A549 (cell line): Measurements from ENCODE around the gene GALR3. TPM values are rescaled to one million over a fixed set of nuclear protein-coding genes. Genes with fewer than 3 reads are reported as not detected.

Experiments used
- ATAC-seq, 2 experiments: fragments of 200-7000 bp in 1 of 2; fragments of >200 bp in 1 of 2; cut with Nextera tagmentation in 1 of 2; cut with Tn5 transposase in 1 of 2; 3 replicates each; pipeline versions ENCODE4 v1.8.0 to v1.9.1; 2018 to 2020; ENCODE audit warnings: mild to moderate bottlenecking in 1 of 2, moderate library complexity in 1 of 2
- CTCF ChIA-PET: fragments of 300-600 bp; sonication (Branson Sonifier 250); formaldehyde crosslinking; extraction: SDS; loops from one replicate; lab custom pipeline; 2021; ENCODE audit warnings: antibody characterized with exemption, inconsistent platforms; lab: Yijun Ruan, JAX
- POLR2A ChIA-PET: fragments of 350-600 bp; formaldehyde crosslinking; extraction: SDS; loops from one replicate; lab custom pipeline; 2021; ENCODE audit warnings: antibody characterized with exemption, inconsistent platforms; lab: Yijun Ruan, JAX
- DNase-seq, 2 experiments: peaks; one replicate each; pipeline versions ENCODE4 v3.0.0 to v3.0.0-alpha.2; 2011 to 2016; ENCODE audit warnings: low read depth in 1 of 2, low spot score in 1 of 2
- FAIRE-seq: peaks from 2 replicates; lab custom pipeline; 2011; peaks lifted over from hg19 to GRCh38; lab: Jason Lieb, UNC
- H3K27ac ChIP-seq, 2 experiments: fragments of >200 bp; sonication (Bioruptor Twin); formaldehyde crosslinking; 3 replicates each; pipeline ENCODE4 v1.5.1; 2016 to 2017
- H3K4me1 ChIP-seq: fragments of >200 bp; sonication (Bioruptor Twin); formaldehyde crosslinking; 3 replicates; pipeline ENCODE4 v1.6.1; 2016
- H3K4me2 ChIP-seq: fragments of >200 bp; sonication (Bioruptor Twin); formaldehyde crosslinking; 3 replicates; pipeline ENCODE4 v1.6.1; 2016
- H3K4me3 ChIP-seq: fragments of >200 bp; sonication (Bioruptor Twin); formaldehyde crosslinking; 3 replicates; pipeline ENCODE4 v1.5.1; 2016
- H3K9me3 ChIP-seq: fragments of >200 bp; sonication (Bioruptor Twin); formaldehyde crosslinking; 3 replicates; pipeline ENCODE4 v1.6.1; 2016
- BHLHE40 ChIP-seq: IDR thresholded peaks from 2 replicates; pipeline ENCODE4 v1.6.1; 2012; ENCODE audit warnings: low read depth, low read length, inconsistent platforms
- CEBPB ChIP-seq, 2 experiments: fragments of >200 bp in 1 of 2; sonication (Bioruptor Twin) in 1 of 2; formaldehyde crosslinking in 1 of 2; IDR thresholded peaks; 2 replicates each; pipeline ENCODE4 v1.6.1; 2012 to 2016
- CHD2 ChIP-seq: fragments of 150-350 bp; IDR thresholded peaks from 2 replicates; pipeline ENCODE4 v1.6.1; 2014; ENCODE audit warnings: low read length; ENCODE audit not compliant: partially characterized antibody
- CHD4 ChIP-seq: fragments of 200-600 bp; sonication (generic); IDR thresholded peaks from 2 replicates; pipeline ENCODE4 v1.6.1; 2016; ENCODE audit warnings: antibody characterized with exemption, mild to moderate bottlenecking, borderline replicate concordance
- EHF ChIP-seq: fragments of 250-450 bp; sonication (Bioruptor Pico); IDR thresholded peaks from 2 replicates; pipeline ENCODE4 v1.5.0; 2020; ENCODE audit warnings: mild to moderate bottlenecking
- EHMT2 ChIP-seq: fragments of 200-600 bp; sonication (generic); IDR thresholded peaks from 2 replicates; pipeline ENCODE4 v1.6.1; 2016; ENCODE audit warnings: antibody characterized with exemption, low read depth, mild to moderate bottlenecking, moderate library complexity
- FOSL2 ChIP-seq, 2 experiments: fragments of 450-650 bp in 1 of 2; fragments of >200 bp in 1 of 2; sonication (Bioruptor Twin) in 1 of 2; formaldehyde crosslinking; IDR thresholded peaks; 2 replicates each; pipeline versions ENCODE4 v1.5.0 to v1.6.1; 2016 to 2020; ENCODE audit warnings: mild to moderate bottlenecking in 1 of 2, moderate library complexity in 1 of 2
- GATA3 ChIP-seq: IDR thresholded peaks from 2 replicates; pipeline ENCODE4 v1.6.1; 2012; ENCODE audit warnings: borderline replicate concordance
- HDAC2 ChIP-seq: fragments of 200-600 bp; sonication (generic); IDR thresholded peaks from 2 replicates; pipeline ENCODE4 v1.6.1; 2016
- JUNB ChIP-seq: fragments of >200 bp; sonication (Bioruptor Twin); formaldehyde crosslinking; IDR thresholded peaks from 2 replicates; pipeline ENCODE4 v1.6.1; 2016
- MAZ ChIP-seq: fragments of 150-350 bp; IDR thresholded peaks from 2 replicates; pipeline ENCODE4 v1.6.1; 2014; ENCODE audit warnings: antibody characterized with exemption, low read depth, low read length, borderline replicate concordance
- MYC ChIP-seq: IDR thresholded peaks from 2 replicates; pipeline ENCODE4 v1.6.1; 2012; ENCODE audit warnings: mild to moderate bottlenecking, inconsistent platforms, low read length, improper control_type of control experiment, borderline replicate concordance
- NPAS2 ChIP-seq: fragments of 250-450 bp; sonication (Bioruptor Pico); IDR thresholded peaks from 2 replicates; pipeline ENCODE4 v1.8.0; 2022; ENCODE audit warnings: mild to moderate bottlenecking, moderate library complexity, borderline replicate concordance
- NR3C1 ChIP-seq: fragments of >200 bp; sonication (Bioruptor Twin); formaldehyde crosslinking; IDR thresholded peaks from 3 replicates; pipeline ENCODE4 v1.6.1; 2017
- POLR2A ChIP-seq: IDR thresholded peaks from 2 replicates; pipeline ENCODE4 v1.6.1; 2012; ENCODE audit warnings: mild to moderate bottlenecking, low read length
- POLR2AphosphoS2 ChIP-seq: conservative IDR thresholded peaks from 2 replicates; pipeline ENCODE4 v1.6.1; 2012; ENCODE audit warnings: low read length, improper control_type of control experiment, inconsistent platforms
- SMC3 ChIP-seq: fragments of >200 bp; sonication (Bioruptor Twin); formaldehyde crosslinking; IDR thresholded peaks from 3 replicates; pipeline ENCODE4 v1.6.1; 2018; ENCODE audit warnings: inconsistent platforms
- SREBF2 ChIP-seq: fragments of 450-650 bp; IDR thresholded peaks from 2 replicates; pipeline ENCODE4 v1.6.1; 2014; ENCODE audit warnings: mild to moderate bottlenecking, moderate library complexity
- ZSCAN20 ChIP-seq: fragments of 250-450 bp; sonication (Bioruptor Pico); IDR thresholded peaks from 2 replicates; pipeline ENCODE4 v1.8.0; 2022; ENCODE audit warnings: mild to moderate bottlenecking, moderate library complexity
- WGBS: methylation state at CpG from one replicate; pipeline ENCODE4 v1.1.6; 2017; ENCODE audit errors: missing lambda C conversion rate; 5-methylcytosine and 5-hydroxymethylcytosine counted together
- polyA plus RNA-seq, 4 experiments: library from polyadenylated mRNA; depleted of rRNA in 3 of 4; stranded (reverse); fragments of >200 nt; fragmentation: RNase III in 1 of 4; extraction: RNeasy Plus Mini Kit Qiagen cat#74134 plus additional on column Dnase treatment in 1 of 4; gene quantifications; 2 replicates in 3 of 4; 3 replicates in 1 of 4; pipeline ENCODE4 v1.2.3, GENCODE V29; 2011 to 2017
- TF ChIP-seq, protein P1 (sequence below): fragments of 200-600 bp; sonication (generic); IDR thresholded peaks from 2 replicates; pipeline ENCODE4 v1.6.1; 2016; ENCODE audit warnings: antibody characterized with exemption, mild to moderate bottlenecking, moderate library complexity
- TF ChIP-seq, protein P2 (sequence below): fragments of >200 bp; sonication (Bioruptor Twin); formaldehyde crosslinking; IDR thresholded peaks from 2 replicates; pipeline ENCODE4 v1.6.1; 2016
- TF ChIP-seq, protein P3 (sequence below): fragments of >200 bp; sonication (Bioruptor Twin); formaldehyde crosslinking; IDR thresholded peaks from 3 replicates; pipeline ENCODE4 v1.6.1; 2016
- TF ChIP-seq, protein P4 (sequence below): fragments of 250-450 bp; sonication (Bioruptor Pico); IDR thresholded peaks from 2 replicates; pipeline ENCODE4 v1.5.0; 2021; ENCODE audit warnings: mild to moderate bottlenecking, moderate library complexity, borderline replicate concordance

GALR3 gene
- polyA plus RNA-seq, 2 of the 4 experiments (the other 2 are of a cell fraction), result not detected

DNA sequence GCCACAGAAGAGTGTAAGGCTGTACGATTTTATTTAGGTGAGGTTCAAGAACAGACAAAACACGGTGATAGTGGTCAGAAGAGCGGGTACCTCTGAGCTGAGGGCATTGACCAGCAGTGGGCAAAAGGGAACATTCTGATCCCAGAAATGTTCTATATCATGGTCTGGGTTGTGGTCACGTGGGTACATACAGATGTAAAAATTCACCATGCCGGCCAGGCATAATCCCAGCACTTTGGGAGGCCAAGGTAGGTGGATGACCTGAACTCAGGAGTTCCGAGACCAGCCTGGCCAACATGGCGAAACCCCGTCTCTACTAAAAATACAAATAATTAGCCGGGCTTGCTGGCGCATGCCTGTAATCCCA lies 46.6 kb upstream of the GALR3 start (continued):
- no peak for TF ChIP-seq CHD4
- no peak for TF ChIP-seq EHMT2
- no peak for TF ChIP-seq MAZ
- TF ChIP-seq, protein P1, sequence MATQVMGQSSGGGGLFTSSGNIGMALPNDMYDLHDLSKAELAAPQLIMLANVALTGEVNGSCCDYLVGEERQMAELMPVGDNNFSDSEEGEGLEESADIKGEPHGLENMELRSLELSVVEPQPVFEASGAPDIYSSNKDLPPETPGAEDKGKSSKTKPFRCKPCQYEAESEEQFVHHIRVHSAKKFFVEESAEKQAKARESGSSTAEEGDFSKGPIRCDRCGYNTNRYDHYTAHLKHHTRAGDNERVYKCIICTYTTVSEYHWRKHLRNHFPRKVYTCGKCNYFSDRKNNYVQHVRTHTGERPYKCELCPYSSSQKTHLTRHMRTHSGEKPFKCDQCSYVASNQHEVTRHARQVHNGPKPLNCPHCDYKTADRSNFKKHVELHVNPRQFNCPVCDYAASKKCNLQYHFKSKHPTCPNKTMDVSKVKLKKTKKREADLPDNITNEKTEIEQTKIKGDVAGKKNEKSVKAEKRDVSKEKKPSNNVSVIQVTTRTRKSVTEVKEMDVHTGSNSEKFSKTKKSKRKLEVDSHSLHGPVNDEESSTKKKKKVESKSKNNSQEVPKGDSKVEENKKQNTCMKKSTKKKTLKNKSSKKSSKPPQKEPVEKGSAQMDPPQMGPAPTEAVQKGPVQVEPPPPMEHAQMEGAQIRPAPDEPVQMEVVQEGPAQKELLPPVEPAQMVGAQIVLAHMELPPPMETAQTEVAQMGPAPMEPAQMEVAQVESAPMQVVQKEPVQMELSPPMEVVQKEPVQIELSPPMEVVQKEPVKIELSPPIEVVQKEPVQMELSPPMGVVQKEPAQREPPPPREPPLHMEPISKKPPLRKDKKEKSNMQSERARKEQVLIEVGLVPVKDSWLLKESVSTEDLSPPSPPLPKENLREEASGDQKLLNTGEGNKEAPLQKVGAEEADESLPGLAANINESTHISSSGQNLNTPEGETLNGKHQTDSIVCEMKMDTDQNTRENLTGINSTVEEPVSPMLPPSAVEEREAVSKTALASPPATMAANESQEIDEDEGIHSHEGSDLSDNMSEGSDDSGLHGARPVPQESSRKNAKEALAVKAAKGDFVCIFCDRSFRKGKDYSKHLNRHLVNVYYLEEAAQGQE, result no peak

DNA sequence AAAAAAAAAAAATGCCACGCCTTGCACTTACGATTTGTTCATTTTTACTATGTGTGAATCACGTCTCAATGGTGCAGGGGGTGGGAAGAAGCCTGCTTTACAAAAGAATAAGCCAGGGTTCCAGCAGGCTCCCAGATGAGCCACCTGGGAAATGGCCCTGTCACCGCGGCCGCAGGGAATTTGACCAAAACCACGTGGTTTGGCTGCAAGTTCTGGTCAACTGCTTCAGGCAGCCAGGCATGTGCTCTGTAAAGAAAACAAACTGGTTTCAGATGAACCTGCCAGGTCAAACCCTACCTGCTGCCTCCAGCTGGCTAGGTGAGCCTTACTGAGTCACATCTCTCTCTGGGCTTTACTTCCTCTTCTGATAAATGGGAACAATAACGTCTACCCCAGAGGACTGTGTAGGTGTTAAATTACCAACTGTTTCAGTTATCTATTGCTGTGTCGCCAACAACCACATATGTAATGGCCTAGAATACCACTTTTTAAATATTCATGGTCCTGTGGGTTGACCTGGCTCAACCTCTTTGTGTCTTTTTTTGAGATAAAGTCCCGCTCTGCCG lies 46.0 kb upstream of the GALR3 start:
- no peaks in the 10 kb centered on the region for H3K9me3 ChIP-seq
- H3K4me1 ChIP-seq, result peaks cover 12% of the 10 kb centered on the region; the same call in 2 of the 3 replicates
- TF ChIP-seq SMC3 (no peak), CHD2 (no peak), POLR2AphosphoS2 (no peak), SREBF2 (no peak), BHLHE40 (no peak), CEBPB (IDR thresholded peaks at IDR 0.05) (no peak), HDAC2 (no peak), GATA3 (no peak), ZSCAN20 (CRISPR knock-in tag) (no peak), MYC (no peak), MAZ (no peak), FOSL2 (IDR thresholded peaks at IDR 0.05) (no peak), FOSL2 (CRISPR knock-in tag; IDR thresholded peaks at IDR 0.05) (no peak), NR3C1 (no peak), JUNB (no peak), EHF (no peak), NPAS2 (CRISPR knock-in tag) (no peak), POLR2A (no peak)
- TF ChIP-seq, protein P2, sequence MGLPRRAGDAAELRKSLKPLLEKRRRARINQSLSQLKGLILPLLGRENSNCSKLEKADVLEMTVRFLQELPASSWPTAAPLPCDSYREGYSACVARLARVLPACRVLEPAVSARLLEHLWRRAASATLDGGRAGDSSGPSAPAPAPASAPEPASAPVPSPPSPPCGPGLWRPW, result no peak
- TF ChIP-seq, protein P3, sequence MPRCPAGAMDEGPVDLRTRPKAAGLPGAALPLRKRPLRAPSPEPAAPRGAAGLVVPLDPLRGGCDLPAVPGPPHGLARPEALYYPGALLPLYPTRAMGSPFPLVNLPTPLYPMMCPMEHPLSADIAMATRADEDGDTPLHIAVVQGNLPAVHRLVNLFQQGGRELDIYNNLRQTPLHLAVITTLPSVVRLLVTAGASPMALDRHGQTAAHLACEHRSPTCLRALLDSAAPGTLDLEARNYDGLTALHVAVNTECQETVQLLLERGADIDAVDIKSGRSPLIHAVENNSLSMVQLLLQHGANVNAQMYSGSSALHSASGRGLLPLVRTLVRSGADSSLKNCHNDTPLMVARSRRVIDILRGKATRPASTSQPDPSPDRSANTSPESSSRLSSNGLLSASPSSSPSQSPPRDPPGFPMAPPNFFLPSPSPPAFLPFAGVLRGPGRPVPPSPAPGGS, result no peak
- TF ChIP-seq, protein P4, sequence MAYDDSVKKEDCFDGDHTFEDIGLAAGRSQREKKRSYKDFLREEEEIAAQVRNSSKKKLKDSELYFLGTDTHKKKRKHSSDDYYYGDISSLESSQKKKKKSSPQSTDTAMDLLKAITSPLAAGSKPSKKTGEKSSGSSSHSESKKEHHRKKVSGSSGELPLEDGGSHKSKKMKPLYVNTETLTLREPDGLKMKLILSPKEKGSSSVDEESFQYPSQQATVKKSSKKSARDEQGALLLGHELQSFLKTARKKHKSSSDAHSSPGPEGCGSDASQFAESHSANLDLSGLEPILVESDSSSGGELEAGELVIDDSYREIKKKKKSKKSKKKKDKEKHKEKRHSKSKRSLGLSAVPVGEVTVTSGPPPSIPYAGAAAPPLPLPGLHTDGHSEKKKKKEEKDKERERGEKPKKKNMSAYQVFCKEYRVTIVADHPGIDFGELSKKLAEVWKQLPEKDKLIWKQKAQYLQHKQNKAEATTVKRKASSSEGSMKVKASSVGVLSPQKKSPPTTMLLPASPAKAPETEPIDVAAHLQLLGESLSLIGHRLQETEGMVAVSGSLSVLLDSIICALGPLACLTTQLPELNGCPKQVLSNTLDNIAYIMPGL, result no peak
- no peak overlapping the region for H3K4me2 ChIP-seq
- whole genome bisulfite sequencing, result 72% methylated on average over 11 of the region's 11 CpGs
- CTCF ChIA-PET, result interaction anchor here (1.1 to 1.4 kb wide), 2 partner anchors 10 to 15 kb away, joined by 4 to 6 read pairs; no protein-coding TSS in a partner anchor
- no peak for FAIRE-seq
- H3K27ac ChIP-seq, result no peak overlapping the region
- H3K4me3 ChIP-seq, result no peak overlapping the region
- POLR2A ChIA-PET, result no interaction called here
- ATAC-seq, result no peak
- no peak for DNase-seq
